GM10847 (cell line): ENCODE results near the gene CLEC4E.
"Not testable (repeated sequence)": the region's sequence is repeated elsewhere in the genome, so short reads cannot be mapped to it uniquely, and the experiment has no call there.

ENCODE experiments used
- POLR2A ChIP-seq: IDR thresholded peaks from 2 replicates; pipeline ENCODE4 v1.6.1; 2011; ENCODE audit not compliant: insufficient read length; ENCODE audit errors: extremely low read depth

The CLEC4E gene, protein sequence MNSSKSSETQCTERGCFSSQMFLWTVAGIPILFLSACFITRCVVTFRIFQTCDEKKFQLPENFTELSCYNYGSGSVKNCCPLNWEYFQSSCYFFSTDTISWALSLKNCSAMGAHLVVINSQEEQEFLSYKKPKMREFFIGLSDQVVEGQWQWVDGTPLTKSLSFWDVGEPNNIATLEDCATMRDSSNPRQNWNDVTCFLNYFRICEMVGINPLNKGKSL

DNA sequence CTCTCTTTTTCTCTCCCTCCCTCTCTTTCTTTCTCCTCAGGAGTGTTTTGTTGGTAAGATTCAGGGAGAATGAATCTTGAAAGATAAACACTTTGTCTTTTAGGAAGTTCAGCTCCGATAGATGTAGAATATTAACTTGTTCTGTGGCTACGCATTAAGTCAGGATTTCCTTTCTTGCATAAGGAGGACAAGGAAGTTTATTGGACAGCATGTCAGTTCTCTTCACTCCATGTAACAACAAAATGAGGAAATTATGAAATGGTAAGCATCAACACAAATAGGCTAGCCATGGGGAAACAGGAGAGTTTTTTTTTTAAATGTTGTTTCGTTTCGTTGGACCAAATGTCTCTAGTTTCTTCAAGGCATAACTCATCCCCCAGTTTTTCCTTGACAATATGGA, at the start of gene CLEC4E:
Gene CLEC4E, minus strand, starts transcription at position 75 of the 400 bp plus-strand sequence. CDS start 108 bp downstream, outside the sequence.
- not testable (repeated sequence) for TF ChIP-seq POLR2A

DNA sequence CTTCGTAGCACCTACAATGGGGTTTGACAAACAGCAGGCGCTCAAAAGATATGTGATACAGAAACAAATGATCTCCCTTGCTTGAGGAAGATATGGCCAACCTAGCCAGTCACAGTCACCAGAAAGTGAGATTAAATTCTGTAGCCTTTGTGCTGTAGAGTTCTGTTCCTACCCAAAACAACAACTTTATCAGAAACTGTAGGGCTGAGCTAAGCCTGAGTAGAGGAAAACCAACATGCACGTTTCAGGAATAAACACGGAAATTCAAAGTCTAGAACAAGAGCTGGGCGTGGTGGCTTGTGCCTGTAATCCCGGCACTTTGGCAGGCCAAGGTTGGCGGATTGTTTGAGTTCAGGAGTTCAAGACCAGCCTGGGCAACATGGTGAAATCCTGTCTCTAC, 49.0 kb upstream of the CLEC4E start:
- no peak for TF ChIP-seq POLR2A

DNA sequence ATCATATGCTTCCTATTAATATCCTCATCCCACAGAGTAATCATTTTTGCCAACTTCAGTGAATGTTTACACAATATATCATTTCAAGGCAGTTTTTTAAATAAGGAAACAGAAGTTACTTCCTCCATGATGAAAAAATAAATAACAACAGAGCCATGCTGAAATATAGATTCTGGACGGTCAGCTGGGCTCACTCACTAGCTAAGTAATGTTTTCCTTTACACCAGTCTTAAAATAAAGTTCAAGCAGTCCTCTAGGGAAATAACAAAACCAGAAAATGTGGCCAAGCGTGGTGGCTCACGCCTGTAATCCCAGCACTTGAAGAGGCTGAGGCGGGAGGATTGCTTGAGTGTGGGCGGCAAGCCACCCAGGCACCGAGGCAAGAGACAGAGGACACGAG, 43.3 kb upstream of the CLEC4E start:
- TF ChIP-seq POLR2A = no peak

DNA sequence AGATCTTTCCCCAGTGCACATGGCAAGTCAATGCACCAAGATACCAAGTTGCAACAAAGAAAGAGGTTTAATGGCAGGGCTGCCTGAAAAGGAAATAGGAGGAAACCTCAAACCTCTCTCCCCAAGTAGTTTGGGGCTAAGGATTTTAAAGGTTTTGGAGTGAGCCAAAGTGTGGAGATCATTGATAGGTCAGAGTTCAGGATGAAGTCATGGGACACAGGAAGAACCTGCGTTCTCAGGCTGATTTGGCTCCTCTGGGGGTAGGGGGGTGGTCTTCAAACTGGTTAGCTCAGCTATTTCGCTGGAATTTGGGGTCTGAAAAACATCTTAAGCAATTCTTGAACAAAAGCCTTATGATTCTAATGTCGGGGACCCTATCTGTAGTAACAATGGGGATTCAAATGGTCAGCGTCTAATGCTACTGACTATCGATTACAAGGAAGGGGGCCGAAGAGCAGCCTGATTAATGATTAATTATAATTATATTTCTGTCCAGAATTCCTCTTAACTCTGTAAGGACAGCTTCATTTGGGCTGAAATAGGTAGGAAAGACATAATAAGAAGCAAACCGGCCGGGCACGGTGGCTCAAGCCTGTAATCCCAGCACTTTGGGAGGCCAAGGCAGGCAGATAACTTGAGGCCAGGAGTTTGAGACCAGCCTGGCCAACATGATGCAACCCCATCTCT, 40.5 kb upstream of the CLEC4E start:
- no peak for TF ChIP-seq POLR2A

DNA sequence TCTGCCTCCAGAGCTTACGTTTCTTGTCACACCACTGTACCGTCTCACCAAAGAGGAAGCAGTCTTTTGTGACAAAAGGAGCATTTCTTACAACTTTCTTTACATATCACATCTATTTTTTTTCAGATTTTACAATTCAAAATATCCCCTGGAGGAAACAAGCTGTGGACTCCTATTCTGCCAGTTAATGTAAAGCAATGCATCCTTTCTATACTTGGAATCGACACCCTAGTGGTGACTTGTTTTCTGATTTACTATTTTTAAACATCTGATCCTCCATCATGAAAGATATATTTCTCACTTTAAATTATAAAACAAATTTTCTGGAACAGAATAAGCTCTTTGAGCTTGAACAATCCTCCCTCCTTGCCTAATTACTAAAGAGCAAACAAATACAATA, 37.2 kb upstream of the CLEC4E start:
- no peak for TF ChIP-seq POLR2A

DNA sequence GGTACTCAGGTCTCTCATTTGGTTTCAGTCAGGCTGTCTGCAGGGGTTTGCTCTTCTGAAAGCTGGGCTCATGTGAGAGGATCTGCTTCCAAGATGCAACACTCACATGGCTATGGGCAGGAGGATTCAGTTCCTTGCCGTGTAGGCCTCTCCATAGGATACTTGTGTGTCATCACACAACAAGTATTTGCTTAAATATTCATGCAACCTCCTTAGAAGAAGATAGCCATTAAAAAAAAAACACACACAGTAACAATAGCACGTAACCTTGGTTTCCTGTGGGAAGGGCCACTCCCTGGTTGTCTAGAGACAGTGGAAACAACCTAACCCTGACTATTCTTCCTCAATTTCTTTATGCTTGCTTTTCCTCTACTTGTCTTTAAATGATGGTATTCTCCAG, 31.8 kb upstream of the CLEC4E start:
- no peak for TF ChIP-seq POLR2A

DNA sequence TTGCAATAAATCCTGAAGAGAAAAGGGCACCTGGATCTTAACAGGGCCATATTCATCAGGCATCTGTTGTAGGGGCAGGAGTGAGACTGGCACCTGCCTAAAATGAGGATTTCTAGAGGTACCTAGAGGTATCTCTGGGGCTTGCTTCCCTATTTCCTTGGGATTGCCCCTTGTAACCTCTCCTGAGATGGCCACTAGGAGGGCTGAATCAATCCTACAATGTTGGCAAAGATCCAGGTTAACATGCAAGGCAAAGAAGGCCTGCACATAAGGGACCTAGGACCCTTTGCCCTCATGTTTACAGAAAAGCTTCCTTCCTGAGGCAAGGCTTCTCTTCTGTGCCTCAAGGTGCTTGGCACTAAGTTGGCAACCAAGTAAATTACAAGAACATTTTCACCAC, 25.8 kb upstream of the CLEC4E start:
- no peak for TF ChIP-seq POLR2A

DNA sequence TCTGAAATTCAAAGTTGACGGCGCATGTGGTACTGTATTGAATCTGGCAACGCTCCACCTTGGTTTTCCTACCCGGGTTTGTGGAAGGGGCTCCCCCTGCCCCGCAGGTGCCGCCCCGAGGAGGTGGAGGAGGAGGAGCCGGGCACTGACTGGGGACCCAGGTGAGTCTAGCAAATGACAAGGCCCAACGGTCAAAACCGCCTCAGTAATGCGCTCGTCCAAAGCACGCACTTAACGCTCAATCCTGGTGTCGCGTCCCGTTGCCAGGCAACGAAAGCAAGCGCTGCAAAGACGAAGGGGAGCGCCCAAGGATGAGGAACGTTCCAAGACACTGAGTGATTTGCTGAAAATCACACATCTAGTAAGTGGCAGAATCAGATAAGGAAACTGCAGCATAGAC, 24.0 kb upstream of the CLEC4E start:
- TF ChIP-seq POLR2A = no peak

DNA sequence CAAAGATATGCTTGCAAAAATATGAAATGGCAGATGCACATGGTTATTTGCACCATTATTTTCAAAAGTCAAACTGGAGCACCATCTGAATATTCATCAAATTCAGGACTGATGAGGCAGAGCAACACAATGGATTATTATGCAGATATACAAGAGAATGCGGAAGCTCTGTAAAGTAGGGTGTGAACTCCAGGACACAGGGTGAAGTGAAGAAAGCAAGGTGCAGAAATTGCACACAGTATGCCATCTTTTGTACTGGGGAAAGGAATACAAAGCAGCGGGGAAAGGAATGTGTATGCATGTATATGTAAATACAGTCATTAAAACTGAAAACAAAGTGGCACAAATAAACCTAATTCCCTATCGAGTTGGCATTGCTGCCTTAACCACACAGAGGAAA, 22.7 kb upstream of the CLEC4E start:
- TF ChIP-seq POLR2A = no peak

DNA sequence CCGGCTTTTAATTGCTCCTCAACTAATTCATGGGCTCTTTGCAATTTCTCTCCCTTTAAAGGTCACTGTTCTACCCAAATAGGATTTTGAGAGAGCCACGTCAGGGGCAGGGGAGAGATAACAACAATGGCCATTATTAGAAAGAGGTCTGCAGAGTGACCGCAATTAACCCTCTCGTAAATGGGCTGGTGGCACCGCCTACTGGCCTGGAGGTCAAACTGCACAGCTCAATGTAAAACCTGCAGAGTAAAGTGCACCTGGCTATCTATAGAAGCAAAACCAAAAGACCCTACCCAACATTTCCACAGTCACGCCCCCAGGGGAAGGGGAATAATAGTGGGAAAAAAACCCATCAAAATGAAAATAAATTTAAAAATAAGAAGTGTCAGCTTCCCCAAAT, 21.6 kb upstream of the CLEC4E start:
- TF ChIP-seq POLR2A = no peak

DNA sequence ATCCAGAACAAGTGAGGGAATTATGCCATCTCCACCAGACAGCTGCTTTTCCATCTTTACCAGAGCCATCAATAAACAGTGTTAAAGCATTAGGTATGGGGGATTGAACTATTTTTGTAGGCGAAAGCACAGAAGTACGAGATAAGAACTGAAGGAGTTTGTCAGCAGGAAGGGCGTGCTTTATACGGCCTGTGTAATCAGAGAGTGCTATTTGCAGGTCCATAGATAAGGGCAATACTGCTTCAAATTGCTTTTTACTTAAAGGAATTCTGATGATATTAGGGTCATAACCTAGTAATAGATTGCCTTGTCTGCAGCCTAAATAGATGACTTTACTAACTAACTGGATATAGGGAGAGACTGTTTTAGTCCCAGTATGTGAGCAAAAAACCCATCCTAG, 20.3 kb upstream of the CLEC4E start:
- TF ChIP-seq POLR2A = no peak

DNA sequence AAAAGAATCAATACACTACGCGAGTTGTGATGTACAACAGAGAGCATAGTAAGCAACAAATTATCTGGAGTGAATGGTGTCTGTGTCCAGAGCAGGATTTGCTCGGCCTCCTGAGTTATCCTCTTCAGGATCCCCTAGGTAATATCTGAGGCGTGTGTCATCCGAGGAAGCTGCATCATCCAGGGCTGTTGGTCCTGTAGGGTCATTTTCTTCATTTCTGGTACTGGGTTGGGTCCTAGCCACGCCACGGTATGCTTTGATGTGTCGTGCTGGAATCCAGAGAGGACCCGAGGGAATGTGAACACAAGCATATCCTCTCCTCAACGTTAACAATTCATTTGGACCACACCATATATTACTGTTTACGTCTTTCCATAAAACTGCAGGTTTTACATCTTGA, 19.0 kb upstream of the CLEC4E start:
- TF ChIP-seq POLR2A = no peak

DNA sequence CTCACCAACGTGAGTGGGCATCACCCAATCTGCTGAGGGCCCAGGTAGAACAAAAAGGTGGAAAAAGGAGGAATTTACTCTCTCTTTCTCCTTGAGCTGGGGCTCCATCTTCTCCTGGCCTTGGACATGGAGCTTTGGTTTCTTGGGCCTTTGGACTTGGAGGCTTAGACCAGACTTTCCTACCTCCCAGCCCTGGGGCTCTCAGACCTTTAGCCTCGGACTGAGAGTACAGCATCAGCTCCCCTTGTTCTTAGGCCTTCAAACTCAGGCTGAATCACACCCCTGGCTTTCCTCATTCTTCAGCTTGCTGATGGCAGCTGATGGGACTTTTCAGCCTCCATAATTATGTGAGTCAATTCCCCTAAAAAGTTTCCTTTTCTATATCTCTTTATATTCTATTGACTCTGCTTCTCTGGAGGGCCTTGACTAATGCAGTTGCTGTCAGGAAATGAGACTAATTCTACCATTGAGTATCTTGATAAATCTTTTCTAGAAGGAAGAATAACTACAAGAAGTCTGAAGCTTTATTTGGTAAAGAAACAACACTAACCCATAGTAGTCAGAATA, 15.9 kb upstream of the CLEC4E start:
- TF ChIP-seq POLR2A = no peak

DNA sequence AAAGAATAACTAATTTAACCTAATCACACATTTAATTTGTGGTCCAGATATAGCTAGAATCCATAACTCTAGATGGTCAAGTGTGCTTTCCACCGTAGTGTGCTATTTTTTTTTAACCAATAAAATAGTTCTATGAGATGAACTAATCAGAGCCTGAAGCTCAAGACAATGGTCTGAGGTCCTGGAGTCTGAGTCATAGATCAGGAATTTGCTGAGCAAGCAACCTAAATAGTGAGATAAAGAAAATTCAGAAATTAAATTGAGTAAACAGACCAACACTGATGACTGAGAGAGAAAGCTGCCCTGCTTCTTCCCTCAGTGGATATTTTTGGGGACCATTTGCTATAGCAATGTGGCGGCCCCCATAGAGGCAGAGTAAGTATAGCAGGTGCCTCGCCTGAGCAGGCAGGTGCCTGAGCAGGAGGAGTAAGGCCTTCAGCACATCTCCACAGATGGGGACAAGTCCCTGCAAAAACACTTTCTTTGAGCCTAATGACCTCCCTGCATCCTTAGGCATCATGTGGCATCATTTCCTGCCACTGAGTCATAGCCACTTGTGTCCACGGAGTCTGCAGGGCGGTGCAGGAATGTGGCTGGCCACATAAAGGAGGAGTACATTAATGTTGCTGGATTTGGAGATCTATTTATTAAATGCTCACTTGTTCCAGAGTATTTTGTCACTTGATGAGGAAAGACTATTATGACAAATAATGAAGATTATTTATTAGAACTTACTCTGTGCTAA, 13.9 kb upstream of the CLEC4E start:
- no peak for TF ChIP-seq POLR2A

DNA sequence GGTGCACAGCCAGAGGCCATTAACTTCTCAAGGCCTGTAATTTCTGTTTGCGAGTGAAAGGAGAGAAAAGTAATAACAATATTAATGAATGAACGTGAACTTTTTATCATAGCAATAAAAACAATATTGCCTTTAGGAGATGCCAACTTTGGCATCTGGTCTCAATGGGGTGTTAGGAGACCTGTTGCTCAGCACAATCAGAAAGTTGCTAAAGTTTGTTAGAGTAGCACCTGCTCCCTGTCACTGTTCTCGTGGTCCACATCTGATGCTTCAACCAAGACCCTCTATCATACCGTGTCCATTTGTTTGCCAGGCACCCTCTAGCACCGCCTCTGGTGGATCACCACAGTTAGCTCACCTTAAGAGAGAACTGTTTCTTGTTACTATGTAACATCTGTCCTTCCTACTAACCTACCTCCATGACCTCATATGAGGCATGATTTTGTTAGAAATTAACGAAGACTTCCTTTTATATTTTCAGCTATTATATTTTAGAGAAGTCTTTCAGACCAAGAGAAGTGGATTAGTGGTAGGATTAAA, 12.5 kb upstream of the CLEC4E start:
- no peak for TF ChIP-seq POLR2A

DNA sequence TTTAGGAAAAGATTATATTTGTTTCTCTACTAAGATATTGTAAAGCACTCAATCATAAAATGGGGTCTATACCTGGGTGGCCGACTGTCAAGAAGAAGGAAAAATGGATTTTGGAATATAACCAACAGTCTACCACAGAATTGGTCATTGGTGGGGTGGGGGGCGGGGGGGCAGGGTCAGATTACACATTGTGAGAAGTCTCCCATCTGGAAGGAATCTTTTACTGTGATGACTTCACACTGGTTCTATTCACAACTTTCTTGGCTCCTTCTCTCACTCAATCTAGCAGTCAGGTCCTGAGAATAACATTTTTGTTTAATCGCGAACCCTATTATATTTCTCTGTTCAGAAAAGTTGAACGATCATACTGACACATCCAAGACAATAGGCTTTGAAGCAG, 8.7 kb upstream of the CLEC4E start:
- TF ChIP-seq POLR2A = no peak

DNA sequence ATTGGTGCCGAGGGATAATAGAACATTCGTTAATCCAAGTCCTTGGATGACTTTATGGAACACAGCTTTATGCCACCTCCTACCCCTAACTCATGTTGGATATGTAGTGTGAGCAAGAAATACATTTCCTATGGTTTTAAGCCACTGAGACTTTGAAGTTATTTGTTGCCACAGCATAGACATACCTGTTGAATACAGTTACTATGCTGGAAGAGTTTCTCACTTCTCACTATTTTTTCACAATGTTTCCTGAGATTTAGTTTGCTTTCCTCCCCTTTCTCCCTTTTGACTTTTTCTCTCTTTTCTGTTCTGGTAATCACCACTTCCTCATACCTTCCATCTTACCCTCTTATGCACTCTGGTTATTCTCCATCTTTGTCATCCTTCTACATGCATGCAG, 7.5 kb upstream of the CLEC4E start:
- TF ChIP-seq POLR2A = no peak
